PC-3 (cell line): ENCODE measurements around the gene PAX5. TPM values are rescaled to one million over a fixed set of nuclear protein-coding genes. Genes with fewer than 3 reads are reported as not detected.

Source experiments
- ATAC-seq: fragments of 200-7000 bp; cut with Tn5 transposase; 2 replicates; pipeline ENCODE4 v1.9.1; 2020; ENCODE audit warnings: mild to moderate bottlenecking, moderate library complexity
- BruUV-seq: library from RNA; stranded (reverse); fragments of 400-500 nt; replicated peaks from 2 replicates; lab custom pipeline; 2021; lab: Mats Ljungman, UMichigan
- CTCF ChIA-PET: fragments of 300-600 bp; sonication (Branson Sonifier 250); formaldehyde crosslinking; loops from one replicate; lab custom pipeline; 2022; ENCODE audit warnings: antibody characterized with exemption; lab: Charles Lee
- POLR2A ChIA-PET: fragments of 300-600 bp; sonication (Branson Sonifier 250); formaldehyde crosslinking; loops from one replicate; lab custom pipeline; 2022; ENCODE audit warnings: antibody characterized with exemption; ENCODE audit not compliant: unreplicated experiment; lab: Charles Lee
- DNase-seq: peaks from one replicate; pipeline ENCODE4 v3.0.0-alpha.2; 2015
- H2AFZ ChIP-seq: fragments of 300-600 bp; sonication (generic); 2 replicates; pipeline ENCODE4 v1.6.0; 2016; ENCODE audit warnings: antibody characterized with exemption, low read length
- H3F3A ChIP-seq: fragments of 300-600 bp; sonication (generic); one replicate; pipeline ENCODE4 v1.6.0; 2017; ENCODE audit warnings: antibody characterized with exemption, low read length, control low read depth, mild to moderate bottlenecking; ENCODE audit not compliant: unreplicated experiment
- H3K27ac ChIP-seq: fragments of 300-600 bp; sonication (generic); 2 replicates; pipeline ENCODE4 v1.5.1; 2016; ENCODE audit warnings: mild to moderate bottlenecking, low read length
- H3K27me3 ChIP-seq: fragments of 300-600 bp; sonication (generic); 2 replicates; pipeline ENCODE4 v1.6.1; 2016; ENCODE audit warnings: low read length, mixed read lengths
- H3K36me3 ChIP-seq: fragments of 300-600 bp; sonication (generic); 2 replicates; pipeline ENCODE4 v1.6.1; 2016; ENCODE audit warnings: low read depth, mixed run types, low read length, mixed read lengths
- H3K4me1 ChIP-seq: fragments of 300-600 bp; sonication (generic); 2 replicates; pipeline ENCODE4 v1.5.1; 2016; ENCODE audit warnings: low read length; ENCODE audit not compliant: insufficient read depth
- H3K4me2 ChIP-seq: fragments of 300-600 bp; sonication (generic); 2 replicates; pipeline ENCODE4 v1.6.0; 2016; ENCODE audit warnings: low read length
- H3K4me3 ChIP-seq: fragments of 300-600 bp; sonication (generic); 2 replicates; pipeline ENCODE4 v1.5.1; 2016; ENCODE audit warnings: mild to moderate bottlenecking, low read length, mixed read lengths
- H3K79me2 ChIP-seq: fragments of 300-600 bp; sonication (generic); 2 replicates; pipeline ENCODE4 v1.6.1; 2017; ENCODE audit warnings: low read length, mixed read lengths
- H3K9ac ChIP-seq: fragments of 300-600 bp; sonication (generic); 2 replicates; pipeline ENCODE4 v1.6.0; 2016; ENCODE audit warnings: mild to moderate bottlenecking, low read length
- H3K9me2 ChIP-seq: fragments of 300-600 bp; sonication (generic); replicated peaks from 2 replicates; pipeline ENCODE4 v1.6.1; 2016; ENCODE audit warnings: mixed run types, low read length, mixed read lengths
- H3K9me3 ChIP-seq: fragments of 300-600 bp; sonication (generic); 2 replicates; pipeline ENCODE4 v1.6.1; 2016; ENCODE audit warnings: low read length, mixed read lengths
- H4K20me1 ChIP-seq: fragments of 300-600 bp; sonication (generic); 2 replicates; pipeline ENCODE4 v1.6.1; 2016; ENCODE audit warnings: low read length, mixed read lengths
- CTCF ChIP-seq: fragments of 300-600 bp; sonication (generic); conservative IDR thresholded peaks from 2 replicates; pipeline ENCODE4 v1.5.1; 2017; ENCODE audit warnings: antibody characterized with exemption, low read depth, mild to moderate bottlenecking, low read length
- EZH2 ChIP-seq: fragments of 300-600 bp; sonication (generic); IDR thresholded peaks from one replicate; pipeline ENCODE4 v1.6.1; 2017; ENCODE audit warnings: antibody characterized with exemption, mild to moderate bottlenecking, low read length; ENCODE audit not compliant: unreplicated experiment
- EZH2phosphoT487 ChIP-seq: fragments of 300-600 bp; sonication (generic); IDR thresholded peaks from 2 replicates; pipeline ENCODE4 v1.6.1; 2018; ENCODE audit warnings: mild to moderate bottlenecking, antibody characterized with exemption, low read length, borderline replicate concordance
- intact Hi-C: fragments of 100-400 bp; cut with micrococcal nuclease; formaldehyde crosslinking; loops from 2 replicates; pipeline ENCODE4 v1.9.0; 2023
- total RNA-seq: library from RNA; depleted of rRNA; stranded (reverse); fragments of >200 nt; gene quantifications from 2 replicates; pipeline ENCODE4 v1.2.3, GENCODE V29; 2014

Gene PAX5
- total RNA-seq, 1 experiment from 2014 or later: not detected

GRCh38 chr9:36827593-36827992 is 206.5 kb downstream of the PAX5 start:
- Histone ChIP-seq H3F3A (no peaks in the 10 kb centered on the region), H3K9ac (no peak overlapping the region), H3K27me3 (peaks cover 17% of the 10 kb centered on the region), H2AFZ (no peak overlapping the region), H3K4me1 (no peaks in the 10 kb centered on the region), H3K27ac (no peak overlapping the region), H3K9me2 (no peaks in the 10 kb centered on the region), H3K4me3 (no peak overlapping the region), H3K9me3 (no peaks in the 10 kb centered on the region), H3K36me3 (no peaks in the 10 kb centered on the region), H3K4me2 (no peak overlapping the region), H3K79me2 (no peaks in the 10 kb centered on the region), H4K20me1 (no peaks in the 10 kb centered on the region)
- TF ChIP-seq EZH2phosphoT487 (no peak), EZH2 (no peak), CTCF (no peak)
- intact Hi-C loops: no loop called here
- DNase-seq: no peak
- no peak for ATAC-seq
- CTCF ChIA-PET: no interaction called here
- POLR2A ChIA-PET: no interaction called here
- BruUV-seq: no TSS peak

- Histone ChIP-seq H3K79me2 (no peaks in the 10 kb centered on the region), H3F3A (no peaks in the 10 kb centered on the region), H2AFZ (no peak overlapping the region), H3K27ac (no peak overlapping the region), H3K9ac (no peak overlapping the region), H3K9me2 (no peaks in the 10 kb centered on the region), H3K4me3 (no peak overlapping the region), H4K20me1 (no peaks in the 10 kb centered on the region), H3K36me3 (no peaks in the 10 kb centered on the region), H3K4me2 (no peak overlapping the region), H3K27me3 (peaks cover 25% of the 10 kb centered on the region), H3K9me3 (no peaks in the 10 kb centered on the region), H3K4me1 (no peaks in the 10 kb centered on the region)
- TF ChIP-seq EZH2phosphoT487 (no peak), EZH2 (no peak), CTCF (no peak)
- ATAC-seq (no peak), DNase-seq (no peak)
- no TSS peak for BruUV-seq
- ChIA-PET POLR2A (no interaction called here), CTCF (no interaction called here)
- intact Hi-C loops: no loop called here
These were observed 207.5 kb downstream of the PAX5 start for GRCh38 chr9:36826581-36826980.

GRCh38 chr9:36825179-36825578 is 208.9 kb downstream of the PAX5 start:
- Histone ChIP-seq H3K79me2 (no peaks in the 10 kb centered on the region), H3F3A (no peaks in the 10 kb centered on the region), H3K4me3 (no peak overlapping the region), H3K36me3 (no peaks in the 10 kb centered on the region), H4K20me1 (no peaks in the 10 kb centered on the region), H2AFZ (no peak overlapping the region), H3K27me3 (peaks cover 25% of the 10 kb centered on the region), H3K4me2 (no peak overlapping the region), H3K27ac (no peak overlapping the region), H3K4me1 (no peaks in the 10 kb centered on the region), H3K9ac (no peak overlapping the region), H3K9me2 (no peaks in the 10 kb centered on the region), H3K9me3 (no peaks in the 10 kb centered on the region)
- TF ChIP-seq EZH2: no peak
- no peak for TF ChIP-seq EZH2phosphoT487
- TF ChIP-seq CTCF: no peak
- no TSS peak for BruUV-seq
- POLR2A ChIA-PET: no interaction called here
- CTCF ChIA-PET: no interaction called here
- DNase-seq (no peak), ATAC-seq (no peak)
- intact Hi-C loops: no loop called here
